KMS-11 (cell line): Measurements from ENCODE around the gene CNTN1.

Experiments
- H2AFZ ChIP-seq: fragments of 200-600 bp; sonication (generic); 2 replicates; pipeline ENCODE4 v1.6.1; 2016; ENCODE audit warnings: antibody characterized with exemption, mixed run types, low read depth
- H3K27ac ChIP-seq: fragments of 200-600 bp; sonication (generic); 2 replicates; pipeline ENCODE4 v1.6.1; 2016; ENCODE audit warnings: mild to moderate bottlenecking, mixed run types
- H3K27me3 ChIP-seq: fragments of 200-600 bp; sonication (generic); 2 replicates; pipeline ENCODE4 v1.6.1; 2017; ENCODE audit warnings: mild to moderate bottlenecking, low read depth, mixed run types, moderate library complexity; ENCODE audit not compliant: insufficient read depth
- H3K36me3 ChIP-seq: fragments of 200-600 bp; sonication (generic); 2 replicates; pipeline ENCODE4 v1.6.1; 2017; ENCODE audit warnings: mild to moderate bottlenecking, mixed run types; ENCODE audit not compliant: insufficient read depth
- H3K4me1 ChIP-seq: fragments of 200-600 bp; sonication (generic); 2 replicates; pipeline ENCODE4 v1.6.1; 2016; ENCODE audit warnings: mild to moderate bottlenecking, low read depth, mixed run types; ENCODE audit not compliant: poor library complexity, severe bottlenecking
- H3K4me2 ChIP-seq: fragments of 200-600 bp; sonication (generic); 2 replicates; pipeline ENCODE4 v1.7.0; 2016; ENCODE audit warnings: mild to moderate bottlenecking, mixed run types
- H3K4me3 ChIP-seq: fragments of 200-600 bp; sonication (generic); IDR thresholded peaks from 2 replicates; pipeline ENCODE4 v1.6.1; 2017; ENCODE audit warnings: low read depth, low read length, mixed read lengths; ENCODE audit not compliant: insufficient read depth
- H3K79me2 ChIP-seq: fragments of 200-600 bp; sonication (generic); 2 replicates; pipeline ENCODE4 v1.6.1; 2016; ENCODE audit warnings: low read depth, mixed run types; ENCODE audit not compliant: insufficient read depth
- H3K9ac ChIP-seq: fragments of 200-600 bp; sonication (generic); 2 replicates; pipeline ENCODE4 v1.6.1; 2016; ENCODE audit warnings: mild to moderate bottlenecking, mixed run types
- H4K20me1 ChIP-seq: fragments of 200-600 bp; sonication (generic); 2 replicates; pipeline ENCODE4 v1.6.1; 2016; ENCODE audit warnings: mild to moderate bottlenecking, mixed run types; ENCODE audit not compliant: insufficient read depth
- CTCF ChIP-seq: fragments of 200-600 bp; sonication (generic); conservative IDR thresholded peaks from 2 replicates; pipeline ENCODE4 v1.6.1; 2017; ENCODE audit warnings: low read depth, mild to moderate bottlenecking, antibody characterized with exemption, low read length, moderate library complexity, mixed read lengths

Gene CNTN1

GRCh38 chr12:41120211-41120610, 428.0 kb downstream of the CNTN1 start:
- H3K4me1 ChIP-seq = no peaks in the 10 kb centered on the region
- no peaks in the 10 kb centered on the region for H3K27me3 ChIP-seq
- H2AFZ ChIP-seq = no peak overlapping the region

GRCh38 chr12:41121374-41121773, 429.1 kb downstream of the CNTN1 start:
- H3K4me2 ChIP-seq = no peak overlapping the region
- TF ChIP-seq CTCF = no peak
- no peak overlapping the region for H3K9ac ChIP-seq
- no peak overlapping the region for H3K27ac ChIP-seq
- H3K4me1 ChIP-seq = no peaks in the 10 kb centered on the region
- H3K4me3 ChIP-seq = no peak overlapping the region
- no peaks in the 10 kb centered on the region for H3K36me3 ChIP-seq
- H2AFZ ChIP-seq = no peak overlapping the region
- H3K79me2 ChIP-seq = no peaks in the 10 kb centered on the region
- no peaks in the 10 kb centered on the region for H3K27me3 ChIP-seq
- no peaks in the 10 kb centered on the region for H4K20me1 ChIP-seq

More at GRCh38 chr12:41120211-41120610, 428.0 kb downstream of the CNTN1 start:
- no peak overlapping the region for H3K4me3 ChIP-seq
- H4K20me1 ChIP-seq = no peaks in the 10 kb centered on the region
- no peak for TF ChIP-seq CTCF
- no peak overlapping the region for H3K27ac ChIP-seq
- H3K4me2 ChIP-seq = no peak overlapping the region
- no peaks in the 10 kb centered on the region for H3K79me2 ChIP-seq
- H3K9ac ChIP-seq = no peak overlapping the region
- no peaks in the 10 kb centered on the region for H3K36me3 ChIP-seq
